Transverse colon (tissue), 4 donors: ENCODE measurements around the gene TLR4. TPM values are rescaled to one million over a fixed set of nuclear protein-coding genes. Genes with fewer than 3 reads are reported as not detected.

Source experiments
- DNase-seq: peaks from one replicate; pipeline ENCODE4 v3.0.0-alpha.2; 2019
- H3K27ac ChIP-seq, 4 donors: fragments of 200-600 bp; sonication (generic); 2 replicates each; pipeline ENCODE4 v1.5.1; 2016 to 2018; ENCODE audit warnings: inconsistent platforms in 4 of 4
- H3K27me3 ChIP-seq: fragments of 200-600 bp; sonication (generic); 2 replicates; pipeline ENCODE4 v1.5.1; 2017; ENCODE audit warnings: inconsistent platforms
- H3K36me3 ChIP-seq, 4 donors: fragments of 200-600 bp; sonication (generic); 2 replicates each; pipeline ENCODE4 v1.5.1; 2017 to 2019; ENCODE audit warnings: inconsistent platforms in 4 of 4
- H3K4me1 ChIP-seq, 4 donors: fragments of 200-600 bp; sonication (generic); 2 replicates each; pipeline ENCODE4 v1.5.1; 2017 to 2020; ENCODE audit warnings: inconsistent platforms in 4 of 4
- H3K4me3 ChIP-seq, 4 donors: fragments of 200-600 bp; sonication (generic); 1 replicate in 1 of 4; 2 replicates in 3 of 4; pipeline versions ENCODE4 v1.5.1 to v1.6.1; 2017 to 2019; ENCODE audit warnings: inconsistent platforms in 4 of 4
- H3K9me3 ChIP-seq, 2 donors: fragments of 200-600 bp; sonication (generic); 2 replicates each; pipeline ENCODE4 v1.5.1; 2017 to 2019; ENCODE audit warnings: inconsistent platforms in 2 of 2
- EP300 ChIP-seq: sonication (generic); formaldehyde crosslinking; IDR thresholded peaks from one replicate; pipeline ENCODE4 v1.6.1; 2017; ENCODE audit warnings: antibody characterized with exemption, low read depth
- POLR2A ChIP-seq: fragments of 450-650 bp; IDR thresholded peaks from one replicate; pipeline ENCODE4 v1.6.1; 2016; ENCODE audit warnings: antibody characterized with exemption, mild to moderate bottlenecking, moderate library complexity
- POLR2AphosphoS5 ChIP-seq, 3 donors: sonication (generic); formaldehyde crosslinking; IDR thresholded peaks; one replicate each; pipeline ENCODE4 v1.6.1; 2016; ENCODE audit warnings: antibody characterized with exemption in 3 of 3
- WGBS, 2 donors: methylation state at CpG; one replicate each; pipeline ENCODE4 v1.1.5; 2018; ENCODE audit warnings: low coverage in 1 of 2; 5-methylcytosine and 5-hydroxymethylcytosine counted together
- in situ Hi-C, 4 donors: fragments of 200-750 bp; cut with MboI; loops; one replicate each; pipeline versions ENCODE4 v1.15.0 to v1.15.1; 2017; ENCODE audit warnings: low sequenced_read_pairs in 3 of 4, low pct_ligation_motif_present in 1 of 4, low pct_unique_long_range_greater_than_20kb in 1 of 4
- intact Hi-C: fragments of 100-400 bp; cut with DNase I; formaldehyde crosslinking; loops from one replicate; pipeline ENCODE4 v1.15.1; 2023; ENCODE audit warnings: low total_unique reads
- small RNA-seq, 4 donors: library from RNA; depleted of rRNA; stranded (forward); fragments of <200 nt; gene quantifications; one replicate each; pipeline ENCODE3, GENCODE V24; 2016
- total RNA-seq, 4 donors: library from RNA; depleted of rRNA; stranded (reverse); fragments of >200 nt; gene quantifications; one replicate each; pipeline ENCODE4 v1.1.0, GENCODE V29; 2016
- TF ChIP-seq, protein P1 (sequence below), 5 experiments: fragments of 200-600 bp in 3 of 5; fragments of 450-650 bp in 2 of 5; sonication (generic) in 3 of 5; IDR thresholded peaks; 1 replicate in 2 of 5; 2 replicates in 3 of 5; pipeline ENCODE4 v1.5.1; 2016 to 2017; ENCODE audit warnings: antibody characterized with exemption in 5 of 5, inconsistent platforms in 3 of 5, mild to moderate bottlenecking in 2 of 5, moderate library complexity in 1 of 5

TLR4 gene
- total RNA-seq, 4 donors from 2014 or later: 2.2 to 12.4 (median 6.5) TPM

DNA sequence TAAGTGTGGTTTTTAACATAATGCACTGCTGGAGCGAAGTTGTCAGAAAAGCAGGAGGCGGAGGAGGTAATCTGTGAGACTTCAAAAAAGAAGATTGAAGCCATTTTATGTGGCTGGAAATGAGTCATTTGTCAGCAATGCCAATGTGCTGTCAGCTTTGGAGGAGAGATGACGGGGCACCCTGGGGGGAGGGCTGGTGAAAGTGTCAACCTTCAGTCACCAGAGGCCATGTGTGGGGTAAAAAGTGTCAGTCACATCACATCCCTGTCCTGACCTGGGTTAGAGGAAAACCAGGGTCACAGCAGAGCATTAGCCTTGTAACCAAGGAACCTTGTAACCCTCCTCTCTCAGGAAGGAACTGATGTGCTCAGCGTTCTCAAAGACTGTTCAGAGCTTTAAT is 59.1 kb downstream of the TLR4 start:
- H3K27me3 ChIP-seq: no peaks in the 10 kb centered on the region
- no peak overlapping the region for H3K27ac ChIP-seq
- TF ChIP-seq, protein P1, sequence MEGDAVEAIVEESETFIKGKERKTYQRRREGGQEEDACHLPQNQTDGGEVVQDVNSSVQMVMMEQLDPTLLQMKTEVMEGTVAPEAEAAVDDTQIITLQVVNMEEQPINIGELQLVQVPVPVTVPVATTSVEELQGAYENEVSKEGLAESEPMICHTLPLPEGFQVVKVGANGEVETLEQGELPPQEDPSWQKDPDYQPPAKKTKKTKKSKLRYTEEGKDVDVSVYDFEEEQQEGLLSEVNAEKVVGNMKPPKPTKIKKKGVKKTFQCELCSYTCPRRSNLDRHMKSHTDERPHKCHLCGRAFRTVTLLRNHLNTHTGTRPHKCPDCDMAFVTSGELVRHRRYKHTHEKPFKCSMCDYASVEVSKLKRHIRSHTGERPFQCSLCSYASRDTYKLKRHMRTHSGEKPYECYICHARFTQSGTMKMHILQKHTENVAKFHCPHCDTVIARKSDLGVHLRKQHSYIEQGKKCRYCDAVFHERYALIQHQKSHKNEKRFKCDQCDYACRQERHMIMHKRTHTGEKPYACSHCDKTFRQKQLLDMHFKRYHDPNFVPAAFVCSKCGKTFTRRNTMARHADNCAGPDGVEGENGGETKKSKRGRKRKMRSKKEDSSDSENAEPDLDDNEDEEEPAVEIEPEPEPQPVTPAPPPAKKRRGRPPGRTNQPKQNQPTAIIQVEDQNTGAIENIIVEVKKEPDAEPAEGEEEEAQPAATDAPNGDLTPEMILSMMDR (IDR thresholded peaks at IDR 0.05): no peak
- TF ChIP-seq EP300 (no peak), POLR2AphosphoS5 (IDR thresholded peaks at IDR 0.05) (no peak), POLR2A (no peak)
- no peak for DNase-seq
- in situ Hi-C loops (loop anchor here in 1 of 4 donors (25.0 kb wide), 1 partner anchor 101 kb away; no protein-coding TSS in a partner anchor), intact Hi-C loops (no loop called here)
- no peaks in the 10 kb centered on the region for H3K4me1 ChIP-seq
- 71% methylated on average over 4 of the region's 4 CpGs for WGBS, 2 donors
- H3K4me3 ChIP-seq: no peak overlapping the region
- H3K9me3 ChIP-seq: no peaks in the 10 kb centered on the region
- no peaks in the 10 kb centered on the region for H3K36me3 ChIP-seq

DNA sequence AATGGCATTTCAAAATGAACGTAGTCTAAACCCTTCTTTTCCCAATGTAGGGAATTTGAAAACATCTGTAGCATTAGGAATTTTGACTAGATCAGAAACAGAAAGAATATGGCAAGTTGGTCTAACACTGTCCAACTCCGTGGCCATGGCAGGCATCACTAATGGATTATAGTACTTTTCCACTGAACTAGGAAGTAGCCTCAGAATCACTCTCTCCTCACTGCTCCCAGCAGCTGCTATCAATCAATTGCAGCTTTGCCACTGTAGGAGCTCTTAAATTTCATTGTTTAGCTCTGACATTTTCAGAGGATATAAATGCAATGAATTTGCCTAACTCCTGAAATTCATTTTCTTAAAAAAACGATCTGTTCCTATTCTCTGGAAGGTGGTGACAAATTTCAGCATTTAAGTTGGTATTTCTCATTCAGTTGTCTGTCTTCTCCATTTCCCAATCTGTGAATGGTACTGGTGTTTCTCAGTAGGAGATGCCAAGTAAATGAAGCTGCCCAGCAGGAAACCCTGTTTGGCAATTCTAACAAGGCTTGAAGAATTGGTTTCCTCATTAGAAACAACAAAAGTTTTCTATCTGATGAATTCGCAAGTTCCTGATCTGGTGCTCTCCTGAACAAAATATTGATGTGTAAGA is 64.7 kb downstream of the TLR4 start:
- intact Hi-C loops: no loop called here
- Histone ChIP-seq H3K36me3 (no peaks in the 10 kb centered on the region), H3K4me3 (no peak overlapping the region), H3K9me3 (no peaks in the 10 kb centered on the region), H3K27me3 (no peaks in the 10 kb centered on the region), H3K4me1 (peaks cover 0 to 23% (median 2%) of the 10 kb centered on the region in 4 donors), H3K27ac (no peak overlapping the region)
- WGBS, 2 donors: 76 to 82% methylated on average over 4 of the region's 4 CpGs
- TF ChIP-seq, protein P1 (IDR thresholded peaks at IDR 0.05): no peak
- DNase-seq: no peak
- in situ Hi-C loops: loop anchor here in 1 of 4 donors (25.0 kb wide), 1 partner anchor 107 kb away; no protein-coding TSS in a partner anchor

DNA sequence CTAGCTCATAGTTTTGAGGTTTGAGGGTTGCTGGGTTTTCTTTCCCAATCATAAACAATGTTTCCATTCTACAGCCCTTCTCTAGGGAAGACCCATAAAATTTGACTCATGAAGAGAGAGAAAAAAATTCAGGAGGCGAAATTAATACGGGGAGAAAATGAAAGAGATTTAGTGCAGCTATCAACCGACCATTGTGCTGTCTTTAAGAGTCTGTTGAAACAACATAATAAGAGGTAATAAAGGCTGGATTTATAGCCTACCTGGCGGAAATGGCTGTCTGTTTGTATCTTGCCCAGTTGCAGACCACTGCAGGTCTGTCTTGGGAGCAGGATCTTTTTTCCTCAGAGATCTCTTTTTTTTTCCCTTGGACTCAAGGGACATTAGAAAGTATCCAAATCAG is 66.9 kb downstream of the TLR4 start:
- H3K36me3 ChIP-seq: no peaks in the 10 kb centered on the region
- H3K4me3 ChIP-seq: no peak overlapping the region
- in situ Hi-C loops (loop anchor here in 1 of 4 donors (25.0 kb wide), 1 partner anchor 109 kb away; no protein-coding TSS in a partner anchor), intact Hi-C loops (no loop called here)
- no peaks in the 10 kb centered on the region for H3K9me3 ChIP-seq
- no peak for DNase-seq
- TF ChIP-seq, protein P1 (IDR thresholded peaks at IDR 0.05): no peak
- TF ChIP-seq POLR2AphosphoS5 (IDR thresholded peaks at IDR 0.05) (no peak), EP300 (no peak), POLR2A (no peak)
- H3K27me3 ChIP-seq: no peaks in the 10 kb centered on the region
- H3K27ac ChIP-seq: peak overlapping the region in 3 of 4 donors; percentile 40 to 57 (median 41)
- peaks cover 0 to 23% (median 2%) of the 10 kb centered on the region in 4 donors for H3K4me1 ChIP-seq
- WGBS, 2 donors: 19 to 32% methylated on average over 4 of the region's 4 CpGs

DNA sequence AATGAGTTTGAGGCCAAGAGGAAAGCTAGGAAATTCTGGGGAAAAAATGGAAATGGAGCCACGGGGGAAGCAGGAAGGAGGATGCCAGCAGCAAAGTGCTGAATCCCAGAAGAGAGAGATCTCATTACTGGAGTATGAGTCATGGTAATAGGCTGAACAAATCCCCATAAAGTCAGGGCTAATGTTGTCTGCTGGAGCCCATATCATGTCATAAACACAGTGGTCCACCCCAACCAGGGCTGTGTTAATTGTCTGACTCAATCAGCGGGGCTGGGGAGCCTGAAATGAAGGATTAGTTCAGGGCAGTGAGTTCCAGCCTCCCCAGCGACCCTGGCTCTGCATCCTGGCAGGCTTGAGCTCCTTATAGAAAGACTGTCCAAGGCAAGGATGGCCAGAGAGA is 68.8 kb downstream of the TLR4 start:
- Histone ChIP-seq H3K9me3 (no peaks in the 10 kb centered on the region), H3K4me3 (no peak overlapping the region), H3K4me1 (peaks cover 0 to 23% (median 2%) of the 10 kb centered on the region in 4 donors), H3K27ac (no peak overlapping the region), H3K27me3 (no peaks in the 10 kb centered on the region), H3K36me3 (no peaks in the 10 kb centered on the region)
- in situ Hi-C loops: loop anchor here in 1 of 4 donors (25.0 kb wide), 1 partner anchor 111 kb away; no protein-coding TSS in a partner anchor
- peak; percentile 56 for DNase-seq
- TF ChIP-seq EP300 (no peak), POLR2AphosphoS5 (IDR thresholded peaks at IDR 0.05) (peak in 1 of 3 donors; percentile 19)
- WGBS, 2 donors: 14 to 29% methylated on average over 1 to 3 of the region's 3 CpGs
- intact Hi-C loops: no loop called here

Small RNAs within 50 kb of the gene (small RNA-seq; reads per million reads assigned to genes)
- gene RNU6-1082P: 0 reads per million in 4 donors
